ENCODE measurements around the gene CNST.
"Not testable (repeated sequence)": the region's sequence is repeated elsewhere in the genome, so short reads cannot be mapped to it uniquely, and the experiment has no call there.

CNST gene

DNA sequence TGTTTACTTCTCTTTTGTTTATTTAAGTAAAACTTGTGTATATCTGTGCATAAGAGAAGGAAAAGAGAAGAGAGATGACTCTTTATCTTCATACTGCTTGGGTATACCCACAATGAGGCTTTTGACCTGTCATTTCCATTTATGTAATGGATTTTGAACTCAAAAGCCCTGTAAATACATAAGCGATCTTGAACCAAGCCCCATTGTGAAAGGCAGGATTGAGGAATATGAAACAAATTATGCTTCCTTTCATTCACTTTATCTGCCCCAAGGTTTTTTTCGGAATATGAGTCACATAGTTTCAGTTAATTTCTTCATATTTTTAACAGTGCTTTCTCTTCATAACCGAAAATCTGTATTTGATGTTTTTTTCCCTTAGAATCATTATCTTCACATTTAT is 21.4 kb downstream of the CNST start:
- no peak for DNase-seq

- no peak for DNase-seq
Observed at GRCh38 chr1:246588159-246588721, 22.0 kb downstream of the CNST start.

- not testable (repeated sequence) for DNase-seq
Observed at GRCh38 chr1:246589919-246590318, 23.7 kb downstream of the CNST start.

DNA sequence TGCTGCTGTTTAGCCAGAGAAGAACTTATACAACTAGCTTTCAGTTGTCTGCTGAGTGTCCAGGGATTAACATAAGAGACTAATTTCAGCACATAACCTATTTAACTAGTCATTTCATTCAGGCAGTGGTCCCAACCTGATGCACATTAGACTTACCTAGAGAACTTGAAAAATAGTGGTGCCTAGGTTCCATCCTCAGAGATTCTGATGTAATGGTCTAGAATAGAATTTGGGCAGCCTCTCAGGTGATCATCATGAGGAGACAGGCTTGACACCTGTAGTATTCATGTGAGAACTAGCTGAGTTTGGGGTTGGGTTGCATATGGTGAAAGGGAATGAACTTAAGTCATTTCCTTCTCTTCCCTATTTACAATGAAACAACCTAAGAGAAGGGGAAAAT is 24.8 kb downstream of the CNST start:
- DNase-seq, result no peak

DNA sequence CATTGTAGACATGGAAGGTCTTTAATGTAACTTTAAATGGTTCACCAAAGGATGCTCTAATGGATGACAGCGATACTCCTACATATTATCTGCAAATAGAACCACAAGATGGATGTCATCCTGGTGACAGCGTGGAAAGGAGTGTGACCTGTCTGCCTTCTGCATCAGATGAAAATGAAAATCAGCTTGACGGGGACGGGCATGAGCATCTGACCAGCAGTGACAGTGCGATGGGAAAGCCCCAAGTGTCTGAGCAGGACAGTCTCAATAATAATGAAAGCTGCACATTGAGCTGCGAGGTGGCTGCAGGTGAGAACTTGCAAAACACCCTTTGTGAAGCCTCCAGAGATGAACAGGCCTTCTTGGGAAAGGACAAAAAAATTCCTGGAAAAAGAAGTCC is 25.2 kb downstream of the CNST start:
- no peak for DNase-seq

GRCh38 chr1:246591958-246592357 is 25.7 kb downstream of the CNST start:
- DNase-seq, result no peak

DNA sequence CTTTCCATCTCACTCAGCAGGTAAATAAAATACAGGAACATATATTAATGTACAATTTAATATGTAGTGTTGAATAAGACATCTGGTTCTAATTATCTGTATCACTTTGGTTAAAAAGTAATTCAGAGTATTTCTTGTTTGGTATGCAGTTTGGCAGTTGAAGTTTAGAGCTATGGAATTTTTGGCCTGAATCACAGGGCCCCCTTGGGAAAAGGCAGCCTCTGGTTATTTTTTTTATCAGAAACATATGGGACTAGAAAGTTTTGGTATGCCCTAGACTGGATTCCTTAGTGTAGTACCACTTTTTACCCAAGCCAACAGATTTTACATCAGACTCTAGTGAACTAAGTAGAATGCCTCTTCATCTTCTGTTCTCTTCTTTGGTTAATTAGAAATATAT is 26.4 kb downstream of the CNST start:
- DNase-seq, result no peak

- no peak for DNase-seq
Observed at GRCh38 chr1:246595146-246595545, 28.9 kb downstream of the CNST start.

GRCh38 chr1:246597340-246597739 is 31.1 kb downstream of the CNST start:
- DNase-seq, result no peak

- DNase-seq, result no peak
Observed at GRCh38 chr1:246597971-246598370, 31.7 kb downstream of the CNST start.

DNA sequence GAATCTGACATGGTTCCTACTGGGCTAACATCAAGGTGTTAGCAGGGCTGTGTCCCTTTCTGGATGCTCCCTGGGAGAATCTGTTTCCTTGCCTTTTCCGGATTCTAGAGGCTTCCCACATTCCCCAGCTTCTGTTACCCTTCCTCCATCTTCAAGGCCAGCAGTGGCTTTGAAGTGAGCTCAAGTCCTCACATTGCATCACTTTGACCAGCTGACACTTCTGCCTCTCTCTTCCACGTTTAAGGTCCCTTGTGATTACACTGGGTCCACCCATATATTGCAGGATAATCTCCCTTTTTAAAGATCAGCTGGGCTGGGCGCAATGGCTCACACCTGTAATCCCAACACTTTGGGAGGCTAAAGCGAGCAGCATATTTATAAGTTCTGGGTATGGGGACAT is 33.1 kb downstream of the CNST start:
- DNase-seq, result no peak

DNA sequence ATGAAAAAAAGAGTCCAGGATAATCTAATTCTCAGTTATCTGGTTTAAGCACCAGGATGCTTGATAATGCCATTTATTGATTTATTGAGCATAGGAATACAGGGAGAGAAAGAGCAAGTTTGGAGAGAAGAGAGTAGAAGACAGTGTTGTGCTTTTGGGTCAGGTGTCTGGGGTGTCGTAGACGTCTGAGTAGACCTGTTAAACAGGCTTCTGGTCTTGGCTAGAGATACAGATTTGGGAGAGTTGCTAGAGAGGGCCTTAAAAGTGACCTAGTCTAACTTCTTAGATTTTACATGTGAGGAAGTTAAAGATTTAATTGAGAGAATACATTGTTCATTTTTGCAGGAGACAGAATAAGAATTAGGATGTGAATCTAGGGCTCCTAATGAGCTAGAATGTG is 34.3 kb downstream of the CNST start:
- no peak for DNase-seq

GRCh38 chr1:246602194-246602593 is 35.9 kb downstream of the CNST start:
- DNase-seq, result no peak

DNA sequence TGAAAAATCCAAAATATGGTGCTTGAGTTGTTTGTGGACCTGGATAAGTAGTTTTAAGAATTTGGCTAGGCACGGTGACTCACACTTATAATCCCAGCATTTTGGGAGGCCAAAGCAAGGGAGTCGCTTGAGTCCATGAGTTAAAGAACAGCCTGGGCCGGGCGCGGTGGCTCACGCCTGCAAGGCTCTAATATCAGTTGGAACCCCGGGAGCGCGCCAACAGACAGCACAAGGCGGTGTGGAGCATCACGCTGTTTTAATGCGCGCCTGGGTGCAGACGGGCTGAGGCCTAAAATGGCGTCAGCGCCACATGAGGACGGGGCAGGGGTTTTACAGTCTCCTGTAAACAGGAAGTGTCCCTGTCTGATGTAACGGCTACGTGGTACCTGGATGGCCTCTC is 39.0 kb downstream of the CNST start:
- DNase-seq, result not testable (repeated sequence)

DNA sequence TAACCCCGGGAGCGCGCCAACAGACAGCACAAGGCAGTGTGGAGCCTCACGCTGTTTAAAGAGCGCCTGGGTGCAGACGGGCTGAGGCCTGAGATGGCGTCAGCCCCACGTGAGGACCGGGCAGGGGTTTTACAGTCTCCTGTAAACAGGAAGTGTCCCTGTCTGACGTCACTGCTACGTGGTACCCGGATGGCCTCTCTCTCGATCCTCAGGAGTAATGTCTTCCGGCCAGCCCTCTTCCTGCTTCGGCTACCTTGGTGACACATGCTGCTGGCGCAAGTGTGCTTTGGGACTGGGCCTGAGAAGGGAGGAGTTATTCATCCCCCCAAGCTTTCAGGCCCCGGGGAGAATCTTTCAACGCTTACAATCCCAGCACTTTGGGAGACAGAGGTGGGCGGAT is 41.2 kb downstream of the CNST start:
- no peak for DNase-seq

DNA sequence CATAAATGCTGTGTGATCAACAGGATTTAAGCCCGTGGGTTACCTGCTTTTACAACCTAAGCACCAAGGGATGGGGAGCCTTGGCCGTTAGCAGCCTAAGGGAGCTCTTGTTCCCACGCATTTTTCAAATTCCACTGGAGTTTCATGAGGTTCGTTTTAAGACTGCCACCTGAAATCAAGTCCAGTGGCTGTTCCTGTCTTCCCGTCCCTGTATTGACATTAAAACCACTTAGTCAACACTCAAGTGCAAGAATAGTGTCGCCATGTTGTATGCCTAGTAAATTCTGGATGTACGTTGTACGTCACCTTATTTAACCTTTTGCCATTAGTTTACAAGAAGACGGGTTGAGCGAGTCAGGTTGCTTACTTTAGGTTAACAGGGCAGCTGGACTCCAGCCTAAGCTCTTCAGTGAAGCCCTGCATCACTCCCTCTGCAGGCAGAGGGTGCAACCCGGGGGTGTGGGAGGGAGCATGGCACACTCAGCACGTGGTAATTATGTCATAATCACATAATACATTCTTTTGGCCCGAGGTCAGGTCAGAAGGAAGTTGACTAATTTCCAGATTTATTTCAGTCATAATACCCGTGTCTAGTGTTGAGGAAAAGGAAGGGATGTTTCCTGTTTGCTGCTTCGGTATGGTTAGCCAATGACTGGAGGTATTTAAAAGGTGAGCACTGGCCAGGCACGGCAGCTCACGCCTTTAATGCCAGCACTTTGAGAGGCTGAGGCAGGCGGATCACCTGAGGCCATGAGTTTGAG is 42.5 kb downstream of the CNST start:
- peak; percentile 21 for DNase-seq

DNA sequence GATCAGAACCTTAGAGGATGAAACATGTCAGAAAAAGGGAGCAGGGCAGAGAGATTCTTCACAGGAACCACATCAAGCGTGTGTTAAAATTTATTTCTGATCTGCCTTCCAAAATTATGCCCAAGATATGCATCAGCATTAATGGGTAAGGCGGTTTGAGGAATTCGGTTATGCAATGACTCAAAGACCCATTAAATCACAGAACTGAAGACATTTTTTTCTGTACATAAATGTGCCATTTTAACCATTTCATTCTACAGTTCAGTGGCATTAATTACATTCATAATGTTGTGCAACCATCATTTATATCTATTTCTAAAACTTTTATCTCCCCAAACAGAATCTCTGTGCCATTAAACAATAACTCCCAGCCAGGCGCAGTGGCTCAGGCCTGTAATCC is 43.4 kb downstream of the CNST start:
- DNase-seq, result no peak

GRCh38 chr1:246613096-246613758 is 47.0 kb downstream of the CNST start:
- DNase-seq, result no peak

- DNase-seq, result no peak
Observed at GRCh38 chr1:246617156-246617555, 50.9 kb downstream of the CNST start.

GRCh38 chr1:246617768-246618167 is 51.5 kb downstream of the CNST start:
- no peak for DNase-seq

DNA sequence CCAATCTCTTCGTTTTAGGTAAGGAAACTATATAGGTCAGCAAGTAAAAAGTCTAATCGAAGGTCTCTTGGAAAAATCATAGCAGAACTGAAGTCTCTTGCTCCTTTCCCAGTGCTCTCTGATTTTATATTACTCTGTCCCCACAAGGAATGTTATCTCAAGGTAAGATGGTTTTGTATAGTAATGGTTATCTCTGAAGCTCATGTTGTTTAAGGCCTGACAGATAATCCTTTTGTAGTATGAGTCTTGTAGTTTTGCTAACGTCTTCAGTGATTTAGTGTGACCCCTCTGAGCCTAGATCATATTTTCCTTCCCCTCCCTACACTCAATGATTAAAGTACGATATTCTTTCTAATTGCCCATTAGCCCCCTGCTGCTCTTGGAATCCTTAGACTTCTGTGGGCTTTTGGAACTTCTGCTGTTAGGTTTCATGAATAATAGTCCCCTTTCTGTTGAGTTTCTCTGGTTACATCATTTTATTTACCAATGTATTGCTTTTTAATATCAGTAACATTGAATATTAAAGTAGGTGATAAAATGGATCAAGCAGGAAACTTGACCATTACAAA is 52.1 kb downstream of the CNST start:
- no peak for DNase-seq

GRCh38 chr1:246622035-246622652 is 55.9 kb downstream of the CNST start:
- no peak for DNase-seq

- DNase-seq, result no peak
Observed at GRCh38 chr1:246624091-246624490, 57.8 kb downstream of the CNST start.

GRCh38 chr1:246629030-246629429 is 62.8 kb downstream of the CNST start:
- no peak for DNase-seq
